VCaP (cell line): ENCODE results near the gene PELI3.

ENCODE experiments used
- H3K27ac ChIP-seq: fragments of 450-650 bp; 2 replicates; pipeline ENCODE4 v1.5.1; 2017
- CTCF ChIP-seq: fragments of 450-650 bp; conservative IDR thresholded peaks from 2 replicates; pipeline ENCODE4 v1.5.1; 2017; ENCODE audit warnings: mild to moderate bottlenecking, moderate library complexity

Gene PELI3

GRCh38 chr11:66477263-66478201 lies 10.8 kb downstream of the PELI3 start:
- no peak overlapping the region for H3K27ac ChIP-seq
- TF ChIP-seq CTCF: no peak

- peak; percentile 99 for TF ChIP-seq CTCF
- peak overlapping the region; percentile 98 for H3K27ac ChIP-seq
These were observed 12.2 kb downstream of the PELI3 start for GRCh38 chr11:66478729-66479393.

- TF ChIP-seq CTCF: no peak
- peak overlapping the region; percentile 98 for H3K27ac ChIP-seq
These were observed 12.8 kb downstream of the PELI3 start for GRCh38 chr11:66479394-66480116.

- peak within 1 kb of the TSS; percentile 98 for H3K27ac ChIP-seq
- no peak; the same call in 1 of the 2 replicates for TF ChIP-seq CTCF
These were observed 13.6 kb downstream of the PELI3 start, which contains the start of gene DPP3 for GRCh38 chr11:66480117-66480938. DPP3 (plus strand) TSS chr11:66480434; CDS start chr11:66482201, 1,767 bp downstream.

- H3K27ac ChIP-seq: no peak overlapping the region
- no peak for TF ChIP-seq CTCF
These were observed 18.2 kb downstream of the PELI3 start for GRCh38 chr11:66484806-66485380.

GRCh38 chr11:66488957-66489356 lies 22.3 kb downstream of the PELI3 start:
- TF ChIP-seq CTCF: no peak
- H3K27ac ChIP-seq: no peak overlapping the region
